HL-60 (cell line): ENCODE measurements around the gene ADCY3.

Source experiments
- DNase-seq, 2 experiments: peaks; one replicate each; pipeline ENCODE4 v3.0.0-alpha.2; 2010 to 2020; ENCODE audit warnings: low read depth in 1 of 2, low spot score in 1 of 2
- H3K27ac ChIP-seq: fragments of 250-450 bp; sonication (Bioruptor Pico); replicated peaks from 2 replicates; pipeline ENCODE4 v1.5.1; 2020; ENCODE audit warnings: mild to moderate bottlenecking, moderate library complexity
- H3K27me3 ChIP-seq: fragments of 250-450 bp; sonication (Bioruptor Pico); 2 replicates; pipeline ENCODE4 v1.5.1; 2021; ENCODE audit warnings: mild to moderate bottlenecking, moderate library complexity; ENCODE audit not compliant: insufficient read depth, poor library complexity, severe bottlenecking
- H3K4me3 ChIP-seq: replicated peaks from 2 replicates; pipeline ENCODE4 v1.5.1; 2011; ENCODE audit warnings: mild to moderate bottlenecking, control low read depth, low read length; ENCODE audit not compliant: insufficient read depth
- GABPA ChIP-seq: IDR thresholded peaks from 2 replicates; pipeline ENCODE4 v1.6.1; 2012; ENCODE audit warnings: low read depth
- POLR2AphosphoS5 ChIP-seq: IDR thresholded peaks from 2 replicates; pipeline ENCODE4 v1.6.1; 2012; ENCODE audit warnings: low read depth
- SPI1 ChIP-seq: IDR thresholded peaks from 2 replicates; pipeline ENCODE4 v1.6.1; 2012; ENCODE audit warnings: low read depth, mild to moderate bottlenecking, borderline replicate concordance
- TF ChIP-seq, protein P1 (sequence below): IDR thresholded peaks from 2 replicates; pipeline ENCODE4 v1.6.1; 2012; ENCODE audit warnings: low read depth; ENCODE audit not compliant: insufficient replicate concordance
- TF ChIP-seq, protein P2 (sequence below): IDR thresholded peaks from one replicate; pipeline ENCODE4 v1.5.1; 2011; ENCODE audit warnings: low read length, control low read depth, inconsistent platforms; ENCODE audit not compliant: insufficient read depth

The ADCY3 gene

GRCh38 chr2:24889221-24889620 lies 30.8 kb downstream of the ADCY3 start:
- no peak for TF ChIP-seq POLR2AphosphoS5
- TF ChIP-seq, protein P1, sequence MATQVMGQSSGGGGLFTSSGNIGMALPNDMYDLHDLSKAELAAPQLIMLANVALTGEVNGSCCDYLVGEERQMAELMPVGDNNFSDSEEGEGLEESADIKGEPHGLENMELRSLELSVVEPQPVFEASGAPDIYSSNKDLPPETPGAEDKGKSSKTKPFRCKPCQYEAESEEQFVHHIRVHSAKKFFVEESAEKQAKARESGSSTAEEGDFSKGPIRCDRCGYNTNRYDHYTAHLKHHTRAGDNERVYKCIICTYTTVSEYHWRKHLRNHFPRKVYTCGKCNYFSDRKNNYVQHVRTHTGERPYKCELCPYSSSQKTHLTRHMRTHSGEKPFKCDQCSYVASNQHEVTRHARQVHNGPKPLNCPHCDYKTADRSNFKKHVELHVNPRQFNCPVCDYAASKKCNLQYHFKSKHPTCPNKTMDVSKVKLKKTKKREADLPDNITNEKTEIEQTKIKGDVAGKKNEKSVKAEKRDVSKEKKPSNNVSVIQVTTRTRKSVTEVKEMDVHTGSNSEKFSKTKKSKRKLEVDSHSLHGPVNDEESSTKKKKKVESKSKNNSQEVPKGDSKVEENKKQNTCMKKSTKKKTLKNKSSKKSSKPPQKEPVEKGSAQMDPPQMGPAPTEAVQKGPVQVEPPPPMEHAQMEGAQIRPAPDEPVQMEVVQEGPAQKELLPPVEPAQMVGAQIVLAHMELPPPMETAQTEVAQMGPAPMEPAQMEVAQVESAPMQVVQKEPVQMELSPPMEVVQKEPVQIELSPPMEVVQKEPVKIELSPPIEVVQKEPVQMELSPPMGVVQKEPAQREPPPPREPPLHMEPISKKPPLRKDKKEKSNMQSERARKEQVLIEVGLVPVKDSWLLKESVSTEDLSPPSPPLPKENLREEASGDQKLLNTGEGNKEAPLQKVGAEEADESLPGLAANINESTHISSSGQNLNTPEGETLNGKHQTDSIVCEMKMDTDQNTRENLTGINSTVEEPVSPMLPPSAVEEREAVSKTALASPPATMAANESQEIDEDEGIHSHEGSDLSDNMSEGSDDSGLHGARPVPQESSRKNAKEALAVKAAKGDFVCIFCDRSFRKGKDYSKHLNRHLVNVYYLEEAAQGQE = no peak
- TF ChIP-seq, protein P2, sequence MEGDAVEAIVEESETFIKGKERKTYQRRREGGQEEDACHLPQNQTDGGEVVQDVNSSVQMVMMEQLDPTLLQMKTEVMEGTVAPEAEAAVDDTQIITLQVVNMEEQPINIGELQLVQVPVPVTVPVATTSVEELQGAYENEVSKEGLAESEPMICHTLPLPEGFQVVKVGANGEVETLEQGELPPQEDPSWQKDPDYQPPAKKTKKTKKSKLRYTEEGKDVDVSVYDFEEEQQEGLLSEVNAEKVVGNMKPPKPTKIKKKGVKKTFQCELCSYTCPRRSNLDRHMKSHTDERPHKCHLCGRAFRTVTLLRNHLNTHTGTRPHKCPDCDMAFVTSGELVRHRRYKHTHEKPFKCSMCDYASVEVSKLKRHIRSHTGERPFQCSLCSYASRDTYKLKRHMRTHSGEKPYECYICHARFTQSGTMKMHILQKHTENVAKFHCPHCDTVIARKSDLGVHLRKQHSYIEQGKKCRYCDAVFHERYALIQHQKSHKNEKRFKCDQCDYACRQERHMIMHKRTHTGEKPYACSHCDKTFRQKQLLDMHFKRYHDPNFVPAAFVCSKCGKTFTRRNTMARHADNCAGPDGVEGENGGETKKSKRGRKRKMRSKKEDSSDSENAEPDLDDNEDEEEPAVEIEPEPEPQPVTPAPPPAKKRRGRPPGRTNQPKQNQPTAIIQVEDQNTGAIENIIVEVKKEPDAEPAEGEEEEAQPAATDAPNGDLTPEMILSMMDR = no peak
- TF ChIP-seq SPI1 = no peak
- no peak for TF ChIP-seq GABPA
- no peak for DNase-seq
- no peak overlapping the region for H3K27ac ChIP-seq
- no peaks in the 10 kb centered on the region for H3K27me3 ChIP-seq
- H3K4me3 ChIP-seq = no peak overlapping the region

DNA sequence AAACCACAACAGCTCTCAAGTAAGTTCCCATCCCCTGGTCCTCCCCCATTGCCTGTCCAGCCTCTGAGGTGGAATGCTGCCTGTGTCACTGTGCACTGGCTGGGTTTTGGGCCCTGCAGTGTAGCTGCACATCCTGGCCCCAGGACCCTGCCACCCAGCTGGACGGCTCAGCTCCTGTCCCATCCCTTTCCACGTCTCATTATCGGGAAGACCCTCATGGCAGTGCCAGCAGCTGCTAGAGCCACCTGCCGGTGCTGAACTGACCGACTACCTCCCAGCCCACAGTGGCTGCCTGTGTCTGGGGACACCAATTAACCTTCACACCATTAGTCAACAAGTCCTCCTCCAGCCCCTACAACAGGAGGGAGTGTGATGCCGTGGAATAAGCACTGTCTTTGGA lies 31.9 kb downstream of the ADCY3 start:
- DNase-seq = no peak
- no peaks in the 10 kb centered on the region for H3K27me3 ChIP-seq
- no peak overlapping the region for H3K27ac ChIP-seq
- H3K4me3 ChIP-seq = no peak overlapping the region
- no peak for TF ChIP-seq POLR2AphosphoS5
- no peak for TF ChIP-seq SPI1
- TF ChIP-seq, protein P1 = no peak
- no peak for TF ChIP-seq GABPA
- TF ChIP-seq, protein P2 = no peak

DNA sequence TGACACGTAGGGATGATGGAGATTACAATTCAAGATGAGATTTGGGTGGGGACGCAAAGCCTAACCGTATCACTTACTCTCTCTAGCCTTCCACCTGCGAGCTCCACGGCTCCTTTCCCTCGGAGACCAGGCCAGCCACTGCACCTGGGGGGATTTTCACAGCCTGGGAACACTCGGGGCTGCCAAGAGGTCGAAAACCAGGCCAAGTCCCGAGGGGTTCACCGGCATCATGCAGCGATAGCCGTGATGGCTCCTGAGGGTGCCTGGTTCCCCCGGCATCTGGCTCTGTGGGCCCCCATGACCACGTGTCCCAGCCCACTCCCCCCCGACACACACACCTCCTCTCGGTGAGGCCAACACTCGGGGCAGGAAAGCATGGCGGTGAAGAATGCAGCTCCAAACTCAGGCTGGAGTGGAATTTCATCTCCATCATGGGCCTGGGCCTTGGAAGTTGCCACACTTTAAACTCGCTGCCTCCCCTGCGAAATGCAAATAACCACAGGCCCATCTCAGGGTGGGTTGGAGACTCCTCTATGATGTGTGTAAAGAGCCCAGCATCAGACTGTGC lies 32.6 kb downstream of the ADCY3 start:
- DNase-seq = no peak
- no peak overlapping the region for H3K4me3 ChIP-seq
- TF ChIP-seq, protein P2 = no peak
- TF ChIP-seq, protein P1 = no peak
- TF ChIP-seq POLR2AphosphoS5 (no peak), GABPA (no peak), SPI1 (no peak)
- H3K27me3 ChIP-seq = no peaks in the 10 kb centered on the region
- H3K27ac ChIP-seq = no peak overlapping the region
